ENCODE data around the gene KSR1. TPM values are rescaled to one million over a fixed set of nuclear protein-coding genes. Genes with fewer than 3 reads are reported as not detected.

Gene KSR1
- total and polyA plus RNA-seq, 10 of the 15 experiments (the other 5 are each of a cell fraction or from before 2014, with no cell fraction given) = 0.97 to 66.6 (median 22.9) TPM

DNA sequence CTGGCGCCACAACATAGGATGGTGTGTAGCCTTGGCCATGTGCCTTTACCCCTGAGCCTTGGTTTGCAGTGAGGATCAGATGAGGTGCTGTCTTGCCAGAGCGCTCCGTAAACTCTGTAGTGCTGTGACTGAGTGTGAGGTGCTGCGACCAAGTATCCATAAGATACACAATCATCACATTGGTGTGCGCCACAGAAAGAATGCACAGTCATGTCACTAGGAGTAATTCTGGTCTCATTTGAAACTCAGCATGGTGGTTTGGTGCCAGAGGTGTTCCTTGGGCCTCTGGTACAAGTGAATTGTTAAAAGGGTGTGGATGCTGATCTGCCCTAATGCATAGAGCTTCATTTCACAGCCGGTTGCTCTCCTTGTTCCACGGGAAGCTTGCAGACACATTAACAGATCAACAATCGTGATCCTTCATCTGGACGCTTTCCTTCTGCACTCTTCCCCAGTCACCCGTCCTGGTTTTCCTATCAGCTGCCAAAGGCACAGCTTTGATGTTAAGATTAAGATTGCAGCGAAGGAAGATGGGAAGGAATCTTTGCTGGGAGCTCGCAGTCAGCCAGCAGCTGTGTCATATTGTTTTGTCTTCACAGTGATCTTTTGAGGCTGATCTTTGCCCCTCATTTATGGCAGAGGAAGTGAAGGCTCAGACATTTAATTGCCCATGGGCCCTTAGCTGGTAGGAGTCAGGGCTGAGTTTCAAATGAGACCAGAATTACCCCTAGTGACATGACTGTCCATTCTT, 79.1 kb downstream of the KSR1 start:
- in situ Hi-C loops (cut with MboI) (no loop called here), intact Hi-C loops (cut with micrococcal nuclease; ENCODE audit: unreplicated experiment) (no loop called here)
- peaks cover 10% of the 10 kb centered on the region for H3K4me1 ChIP-seq (ENCODE audit: control insufficient read depth, insufficient read depth, low read length)
- CTCF ChIA-PET = interaction anchor here (1.0 to 1.1 kb wide), 2 partner anchors 9 to 10 kb away, joined by 3 read pairs; no protein-coding TSS in a partner anchor
- RAD21 ChIA-PET (ENCODE audit: unreplicated experiment) = no interaction called here
- BruUV-seq (replicated peaks) = no TSS peak
- no peak overlapping the region for H3K9ac ChIP-seq (ENCODE audit: control insufficient read depth, insufficient read depth, low read length)
- ATAC-seq (no peak), FAIRE-seq (no peak), DNase-seq (ENCODE audit: low read depth, low spot score) (no peak)
- no peak overlapping the region for H3K27ac ChIP-seq (ENCODE audit: control insufficient read depth, insufficient read depth)
- no peaks in the 10 kb centered on the region; a peak in 2 of 4 replicates for H3K36me3 ChIP-seq (ENCODE audit: control insufficient read depth in 2 of 2, insufficient read depth in 2 of 2, low read length in 1 of 2)
- H3K4me3 ChIP-seq = no peak overlapping the region
- H3K9me3 ChIP-seq (replicated peaks; ENCODE audit: control insufficient read depth, insufficient read depth, low read length) = no peaks in the 10 kb centered on the region
- H3K4me2 ChIP-seq (ENCODE audit: control insufficient read depth, insufficient read depth) = no peak overlapping the region
- H4K20me1 ChIP-seq (ENCODE audit: control insufficient read depth, insufficient read depth) = peaks cover 17% of the 10 kb centered on the region
- H2AFZ ChIP-seq (ENCODE audit: control insufficient read depth, low read depth, low read length) = no peak overlapping the region
- TF ChIP-seq ATF3 (IDR thresholded peaks at IDR 0.05; ENCODE audit: borderline replicate concordance, extremely low read depth, low read depth, low read length) (no peak), ESRRA (IDR thresholded peaks at IDR 0.05; ENCODE audit: low read length) (no peak), RUNX3 (IDR thresholded peaks at IDR 0.05; ENCODE audit: low read length) (no peak), TBL1XR1 (IDR thresholded peaks at IDR 0.05; ENCODE audit: low read depth, low read length) (no peak), SKIL (IDR thresholded peaks at IDR 0.05; ENCODE audit: low read depth, poor library complexity, severe bottlenecking) (no peak), SP1 (IDR thresholded peaks at IDR 0.05; ENCODE audit: low read depth, low read length) (no peak)
- SMC1A ChIA-PET (ENCODE audit: uncharacterized antibody, unreplicated experiment) = interaction anchor here (1.2 to 3.0 kb wide), 3 partner anchors 11 to 64 kb away, joined by 3 to 8 read pairs (median 4); no protein-coding TSS in a partner anchor
- H3K79me2 ChIP-seq (ENCODE audit: control insufficient read depth, insufficient read depth, low read length) = peaks cover 20% of the 10 kb centered on the region
- H3K27me3 ChIP-seq (replicated peaks in 1 of 2; ENCODE audit: control insufficient read depth in 2 of 2, insufficient read depth in 2 of 2, low read length in 1 of 2) = no peaks in the 10 kb centered on the region
- 95% methylated on average over 12 of the region's 12 CpGs for WGBS (ENCODE audit: insufficient coverage, insufficient replicate concordance, low lambda C conversion rate, missing lambda C conversion rate)
- POLR2A ChIA-PET = no interaction called here

Data from GM12878 (cell line).